Keratinocyte (primary cell): ENCODE data around the gene MGMT. TPM values are rescaled to one million over a fixed set of nuclear protein-coding genes. Genes with fewer than 3 reads are reported as not detected.

Experiments used
- DNase-seq: peaks from one replicate; pipeline ENCODE4 v3.0.0-alpha.2; 2011; ENCODE audit warnings: low read depth, missing footprints, low spot score
- FAIRE-seq: peaks from 2 replicates; lab custom pipeline; 2011; peaks lifted over from hg19 to GRCh38; lab: Jason Lieb, UNC
- H2AFZ ChIP-seq: 2 replicates; pipeline ENCODE4 v1.6.0; 2012; ENCODE audit warnings: low read length, control low read depth, inconsistent platforms; ENCODE audit not compliant: control insufficient read depth
- H3K27ac ChIP-seq: 2 replicates; pipeline ENCODE4 v1.5.1; 2011; ENCODE audit warnings: low read length; ENCODE audit not compliant: control insufficient read depth, insufficient read depth
- H3K27me3 ChIP-seq: 3 replicates; pipeline ENCODE4 v1.6.0; 2011; ENCODE audit warnings: low read length; ENCODE audit not compliant: control insufficient read depth, insufficient read depth; ENCODE audit errors: extremely low read depth
- H3K36me3 ChIP-seq, 2 experiments: 2 replicates in 1 of 2; 3 replicates in 1 of 2; pipeline ENCODE4 v1.5.1; 2011; ENCODE audit warnings: low read length in 2 of 2, mild to moderate bottlenecking in 1 of 2; ENCODE audit not compliant: control insufficient read depth in 2 of 2, insufficient read depth in 2 of 2; ENCODE audit errors: extremely low read depth in 1 of 2
- H3K4me1 ChIP-seq: 3 replicates; pipeline ENCODE4 v1.5.1; 2011; ENCODE audit warnings: low read length; ENCODE audit not compliant: control insufficient read depth, insufficient read depth; ENCODE audit errors: extremely low read depth
- H3K4me2 ChIP-seq: 3 replicates; pipeline ENCODE4 v1.6.0; 2011; ENCODE audit warnings: low read depth, low read length; ENCODE audit not compliant: control insufficient read depth, insufficient read depth; ENCODE audit errors: extremely low read depth
- H3K4me3 ChIP-seq, 3 experiments: fragments of 200-600 bp in 1 of 3; sonication (generic) in 1 of 3; 2 replicates in 2 of 3; 3 replicates in 1 of 3; pipeline ENCODE4 v1.5.1; 2011 to 2016; ENCODE audit warnings: low read length in 3 of 3, mild to moderate bottlenecking in 3 of 3, control low read depth in 2 of 3, inconsistent platforms in 1 of 3, low read depth in 1 of 3, mixed read lengths in 1 of 3, mixed run types in 1 of 3, moderate library complexity in 1 of 3; ENCODE audit not compliant: control insufficient read depth in 2 of 3, insufficient read depth in 2 of 3; ENCODE audit errors: extremely low read depth in 1 of 3
- H3K79me2 ChIP-seq: 2 replicates; pipeline ENCODE4 v1.6.0; 2012; ENCODE audit warnings: low read length; ENCODE audit not compliant: control insufficient read depth, insufficient read depth
- H3K9ac ChIP-seq: 3 replicates; pipeline ENCODE4 v1.6.0; 2011; ENCODE audit warnings: low read length; ENCODE audit not compliant: control insufficient read depth, insufficient read depth; ENCODE audit errors: extremely low read depth
- H3K9me1 ChIP-seq: 3 replicates; pipeline ENCODE4 v1.6.0; 2011; ENCODE audit warnings: low read length; ENCODE audit not compliant: control insufficient read depth, insufficient read depth; ENCODE audit errors: extremely low read depth
- H3K9me3 ChIP-seq: 2 replicates; pipeline ENCODE4 v1.5.1; 2012; ENCODE audit warnings: low read depth, low read length; ENCODE audit not compliant: control insufficient read depth
- H4K20me1 ChIP-seq: 3 replicates; pipeline ENCODE4 v1.6.0; 2011; ENCODE audit warnings: low read length; ENCODE audit not compliant: control insufficient read depth, insufficient read depth; ENCODE audit errors: extremely low read depth
- CTCF ChIP-seq, 3 experiments: IDR thresholded peaks in 1 of 3; conservative IDR thresholded peaks in 1 of 3; optimal IDR thresholded peaks in 1 of 3; 2 replicates in 2 of 3; 3 replicates in 1 of 3; pipeline versions ENCODE3 to v1.5.1; 2011; ENCODE audit warnings: low read length in 3 of 3, mild to moderate bottlenecking in 3 of 3, moderate library complexity in 2 of 3, control low read depth in 1 of 3, inconsistent platforms in 1 of 3; ENCODE audit not compliant: insufficient read depth in 2 of 3; ENCODE audit errors: extremely low read depth in 1 of 3
- EZH2 ChIP-seq: IDR thresholded peaks from one replicate; pipeline ENCODE4 v1.6.1; 2012; ENCODE audit warnings: inconsistent platforms, mild to moderate bottlenecking, low read length, moderate library complexity
- dilution Hi-C: fragments of 300-500 bp; cut with MboI; formaldehyde crosslinking; loops from one replicate; pipeline ENCODE4 v1.7.0; 2020; ENCODE audit warnings: low sequenced_read_pairs; ENCODE audit not compliant: extremely low pct_ligation_motif_present
- polyA plus RNA-seq, 5 experiments: library from polyadenylated mRNA; depleted of rRNA in 3 of 5; stranded (reverse) in 3 of 5; stranded (forward) in 1 of 5; unstranded in 1 of 5; fragments of >200 nt; gene quantifications; 1 replicate in 1 of 5; 2 replicates in 3 of 5; 3 replicates in 1 of 5; pipeline versions ENCODE4 v1.2.1 to v1.2.3, GENCODE V29; 2011 to 2012; ENCODE audit warnings: missing spikeins in 2 of 5, low read depth in 1 of 5, low replicate concordance in 1 of 5

MGMT gene
- polyA plus RNA-seq, 1 donor (not counting 4 experiments of a cell fraction or from before 2014, with no cell fraction given), result 15.2 TPM

- Histone ChIP-seq H3K27me3 (no peaks in the 10 kb centered on the region), H3K36me3 (peaks cover 0 to 2% of the 10 kb centered on the region in 2 experiments), H3K4me3 (no peak overlapping the region), H3K4me1 (no peaks in the 10 kb centered on the region), H3K9ac (no peak overlapping the region), H4K20me1 (no peaks in the 10 kb centered on the region), H3K4me2 (no peak overlapping the region), H3K9me1 (no peaks in the 10 kb centered on the region), H3K79me2 (no peaks in the 10 kb centered on the region), H3K27ac (no peak overlapping the region), H3K9me3 (no peaks in the 10 kb centered on the region), H2AFZ (no peak overlapping the region)
- no peak for DNase-seq
- TF ChIP-seq CTCF (optimal IDR thresholded peaks at IDR 0.05 in 1 of 3, IDR thresholded peaks at IDR 0.05 in 1 of 3, conservative IDR thresholded peaks at IDR 0.05 in 1 of 3; ENCODE audit: extremely low read depth in 1 of 3, insufficient read depth in 2 of 3, low read length in 3 of 3), result no peak
- no peak for TF ChIP-seq EZH2
- FAIRE-seq, result no peak
- dilution Hi-C loops, result no loop called here
These were observed 301.7 kb downstream of the MGMT start for GRCh38 chr10:129768437-129769355.

GRCh38 chr10:129769381-129770116 lies 302.5 kb downstream of the MGMT start:
- Histone ChIP-seq H3K9me1 (no peaks in the 10 kb centered on the region), H2AFZ (no peak overlapping the region), H3K4me2 (no peak overlapping the region), H3K36me3 (peaks cover 0 to 2% of the 10 kb centered on the region in 2 experiments), H3K27ac (no peak overlapping the region), H3K4me1 (no peaks in the 10 kb centered on the region), H3K79me2 (no peaks in the 10 kb centered on the region), H3K9ac (no peak overlapping the region), H3K27me3 (no peaks in the 10 kb centered on the region), H3K4me3 (no peak overlapping the region), H3K9me3 (no peaks in the 10 kb centered on the region), H4K20me1 (no peaks in the 10 kb centered on the region)
- DNase-seq (no peak), FAIRE-seq (no peak)
- no peak for TF ChIP-seq EZH2
- dilution Hi-C loops, result no loop called here
